Measurements from ENCODE around the gene NDUFAF7.

Gene NDUFAF7

GRCh38 chr2:37246205-37246604 lies 14.7 kb downstream of the NDUFAF7 start:
- no peaks in the 10 kb centered on the region for H3K4me1 ChIP-seq (ENCODE audit: insufficient read depth, low read length)
- H3K9ac ChIP-seq (ENCODE audit: low read depth, low read length): no peak overlapping the region
- H3K4me2 ChIP-seq (ENCODE audit: insufficient read depth, low read length): no peak overlapping the region
- H4K20me1 ChIP-seq (ENCODE audit: insufficient read depth, low read length): no peaks in the 10 kb centered on the region
- no peak overlapping the region for H2AFZ ChIP-seq (ENCODE audit: low read depth, low read length)
- H3K27ac ChIP-seq (ENCODE audit: low read length): no peak overlapping the region
- no peaks in the 10 kb centered on the region for H3K27me3 ChIP-seq (ENCODE audit: insufficient read depth, low read length, poor library complexity)
- no peaks in the 10 kb centered on the region for H3K79me2 ChIP-seq (ENCODE audit: insufficient read depth, low read length)
- H3K9me3 ChIP-seq (ENCODE audit: insufficient read depth, low read length, severe bottlenecking): no peaks in the 10 kb centered on the region
- peaks cover 74% of the 10 kb centered on the region for H3K36me3 ChIP-seq (ENCODE audit: insufficient read depth, low read length)
- TF ChIP-seq CTCF (IDR thresholded peaks at IDR 0.05; ENCODE audit: borderline replicate concordance, extremely low read depth, low read length, poor library complexity, severe bottlenecking) (no peak), EZH2 (IDR thresholded peaks at IDR 0.05; ENCODE audit: borderline replicate concordance, low read depth, low read length, severe bottlenecking) (no peak)
- ATAC-seq (ENCODE audit: insufficient read depth, low read depth) (no peak), DNase-seq (no peak)
- H3K4me3 ChIP-seq (ENCODE audit: low read depth in 1 of 2, low read length in 2 of 2): no peak overlapping the region

GRCh38 chr2:37250869-37251740 lies 19.6 kb downstream of the NDUFAF7 start:
- no peak overlapping the region for H3K4me3 ChIP-seq (ENCODE audit: low read depth in 1 of 2, low read length in 2 of 2)
- H3K27me3 ChIP-seq (ENCODE audit: insufficient read depth, low read length, poor library complexity): no peaks in the 10 kb centered on the region
- ATAC-seq (ENCODE audit: insufficient read depth, low read depth) (no peak), DNase-seq (no peak)
- H4K20me1 ChIP-seq (ENCODE audit: insufficient read depth, low read length): no peaks in the 10 kb centered on the region
- TF ChIP-seq CTCF (IDR thresholded peaks at IDR 0.05; ENCODE audit: borderline replicate concordance, extremely low read depth, low read length, poor library complexity, severe bottlenecking): no peak
- TF ChIP-seq EZH2 (IDR thresholded peaks at IDR 0.05; ENCODE audit: borderline replicate concordance, low read depth, low read length, severe bottlenecking): no peak
- no peak overlapping the region for H3K27ac ChIP-seq (ENCODE audit: low read length)
- H3K36me3 ChIP-seq (ENCODE audit: insufficient read depth, low read length): peaks cover 83% of the 10 kb centered on the region
- no peaks in the 10 kb centered on the region for H3K79me2 ChIP-seq (ENCODE audit: insufficient read depth, low read length)
- no peak overlapping the region for H3K9ac ChIP-seq (ENCODE audit: low read depth, low read length)
- no peak overlapping the region for H3K4me2 ChIP-seq (ENCODE audit: insufficient read depth, low read length)
- H2AFZ ChIP-seq (ENCODE audit: low read depth, low read length): no peak overlapping the region
- H3K4me1 ChIP-seq (ENCODE audit: insufficient read depth, low read length): no peaks in the 10 kb centered on the region
- no peaks in the 10 kb centered on the region for H3K9me3 ChIP-seq (ENCODE audit: insufficient read depth, low read length, severe bottlenecking)

GRCh38 chr2:37262522-37262921 lies 31.1 kb downstream of the NDUFAF7 start:
- Histone ChIP-seq H3K36me3 (ENCODE audit: insufficient read depth, low read length) (peaks cover 67% of the 10 kb centered on the region; the same call in 1 of the 2 replicates), H4K20me1 (ENCODE audit: insufficient read depth, low read length) (no peaks in the 10 kb centered on the region), H3K4me2 (ENCODE audit: insufficient read depth, low read length) (no peak overlapping the region), H3K27ac (ENCODE audit: low read length) (no peak overlapping the region), H3K79me2 (ENCODE audit: insufficient read depth, low read length) (no peaks in the 10 kb centered on the region), H3K9me3 (ENCODE audit: insufficient read depth, low read length, severe bottlenecking) (no peaks in the 10 kb centered on the region), H2AFZ (ENCODE audit: low read depth, low read length) (no peak overlapping the region), H3K27me3 (ENCODE audit: insufficient read depth, low read length, poor library complexity) (no peaks in the 10 kb centered on the region), H3K4me1 (ENCODE audit: insufficient read depth, low read length) (no peaks in the 10 kb centered on the region), H3K9ac (ENCODE audit: low read depth, low read length) (no peak overlapping the region), H3K4me3 (ENCODE audit: low read depth in 1 of 2, low read length in 2 of 2) (no peak overlapping the region)
- ATAC-seq (ENCODE audit: insufficient read depth, low read depth) (no peak), DNase-seq (no peak)
- TF ChIP-seq CTCF (IDR thresholded peaks at IDR 0.05; ENCODE audit: borderline replicate concordance, extremely low read depth, low read length, poor library complexity, severe bottlenecking) (no peak), EZH2 (IDR thresholded peaks at IDR 0.05; ENCODE audit: borderline replicate concordance, low read depth, low read length, severe bottlenecking) (no peak)
